Panc1 (cell line): Measurements from ENCODE around the gene AARS2.

ENCODE experiments used
- CTCF ChIP-seq: fragments of 450-650 bp; IDR thresholded peaks from 2 replicates; pipeline ENCODE4 v1.5.1; 2017; ENCODE audit warnings: mild to moderate bottlenecking
- POLR2AphosphoS5 ChIP-seq: IDR thresholded peaks from 2 replicates; pipeline ENCODE4 v1.6.1; 2012; ENCODE audit warnings: mild to moderate bottlenecking, low read depth, low read length, moderate library complexity
- REST ChIP-seq, 2 experiments: IDR thresholded peaks; 2 replicates each; pipeline ENCODE4 v1.6.1; 2011 to 2012; ENCODE audit warnings: low read depth in 2 of 2, control low read depth in 1 of 2, low read length in 1 of 2, mild to moderate bottlenecking in 1 of 2, moderate library complexity in 1 of 2; ENCODE audit not compliant: insufficient read depth in 1 of 2
- TCF7L2 ChIP-seq: IDR thresholded peaks from 2 replicates; pipeline ENCODE4 v1.6.1; 2011; ENCODE audit warnings: mild to moderate bottlenecking, low read depth, low read length, inconsistent platforms

- no peak for TF ChIP-seq REST (IDR thresholded peaks at IDR 0.05; ENCODE audit: insufficient read depth in 1 of 2, low read depth in 2 of 2, low read length in 1 of 2)
- TF ChIP-seq POLR2AphosphoS5, result no peak
- no peak for TF ChIP-seq CTCF
- TF ChIP-seq TCF7L2, result no peak
These were observed 1.4 kb downstream of the AARS2 start for GRCh38 chr6:44311767-44312166.
